Stomach (tissue), 4 donors: Measurements from ENCODE around the gene GMDS.

Experiments used
- POLR2A ChIP-seq, 4 donors: fragments of 450-650 bp; IDR thresholded peaks; one replicate each; pipeline ENCODE4 v1.6.1; 2016; ENCODE audit warnings: antibody characterized with exemption in 4 of 4, control low read depth in 2 of 4, mild to moderate bottlenecking in 1 of 4, moderate library complexity in 1 of 4
- TF ChIP-seq, protein P1 (sequence below), 7 experiments: fragments of 450-650 bp in 4 of 7; fragments of 200-600 bp in 3 of 7; sonication (generic) in 3 of 7; IDR thresholded peaks; one replicate each; pipeline ENCODE4 v1.5.1; 2016 to 2019; ENCODE audit warnings: antibody characterized with exemption in 7 of 7, control low read depth in 2 of 7, mild to moderate bottlenecking in 1 of 7

DNA sequence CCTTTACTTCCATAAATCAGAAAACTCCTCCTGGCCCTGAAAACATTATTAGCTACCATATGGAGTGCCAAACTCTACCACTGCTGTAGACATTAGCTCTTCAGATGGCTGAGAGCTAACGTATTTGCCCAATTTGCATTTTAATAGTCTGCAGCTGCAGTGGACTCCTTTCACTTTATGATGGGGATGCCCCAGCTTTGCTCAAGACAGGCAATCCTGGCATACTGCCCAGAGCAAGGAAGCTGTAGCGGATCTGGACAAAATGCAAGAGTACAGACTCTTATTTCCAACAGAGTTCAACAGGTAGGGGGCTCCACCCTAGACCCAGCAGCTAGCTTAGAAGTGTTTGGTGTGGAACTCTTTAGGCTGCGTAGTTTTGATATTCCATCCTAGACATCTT is 389.0 kb downstream of the GMDS start:
- TF ChIP-seq, protein P1, sequence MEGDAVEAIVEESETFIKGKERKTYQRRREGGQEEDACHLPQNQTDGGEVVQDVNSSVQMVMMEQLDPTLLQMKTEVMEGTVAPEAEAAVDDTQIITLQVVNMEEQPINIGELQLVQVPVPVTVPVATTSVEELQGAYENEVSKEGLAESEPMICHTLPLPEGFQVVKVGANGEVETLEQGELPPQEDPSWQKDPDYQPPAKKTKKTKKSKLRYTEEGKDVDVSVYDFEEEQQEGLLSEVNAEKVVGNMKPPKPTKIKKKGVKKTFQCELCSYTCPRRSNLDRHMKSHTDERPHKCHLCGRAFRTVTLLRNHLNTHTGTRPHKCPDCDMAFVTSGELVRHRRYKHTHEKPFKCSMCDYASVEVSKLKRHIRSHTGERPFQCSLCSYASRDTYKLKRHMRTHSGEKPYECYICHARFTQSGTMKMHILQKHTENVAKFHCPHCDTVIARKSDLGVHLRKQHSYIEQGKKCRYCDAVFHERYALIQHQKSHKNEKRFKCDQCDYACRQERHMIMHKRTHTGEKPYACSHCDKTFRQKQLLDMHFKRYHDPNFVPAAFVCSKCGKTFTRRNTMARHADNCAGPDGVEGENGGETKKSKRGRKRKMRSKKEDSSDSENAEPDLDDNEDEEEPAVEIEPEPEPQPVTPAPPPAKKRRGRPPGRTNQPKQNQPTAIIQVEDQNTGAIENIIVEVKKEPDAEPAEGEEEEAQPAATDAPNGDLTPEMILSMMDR (IDR thresholded peaks at IDR 0.05), result no peak
- TF ChIP-seq POLR2A (IDR thresholded peaks at IDR 0.05), result no peak
